HG03565 (cell line): ENCODE data around the gene SCNN1A.

Experiments used
- ATAC-seq: cut with Tn5 transposase; IDR thresholded peaks from one replicate; pipeline ENCODE4 v1.9.1; 2021; ENCODE audit warnings: mild to moderate bottlenecking, moderate library complexity; ENCODE audit not compliant: unreplicated experiment

Gene SCNN1A

GRCh38 chr12:6297170-6297569 lies 78.2 kb downstream of the SCNN1A start:
- no peak for ATAC-seq
